Right atrium auricular region (tissue), 2 donors: ENCODE results near the gene WNT1. TPM values are rescaled to one million over a fixed set of nuclear protein-coding genes. Genes with fewer than 3 reads are reported as not detected.

Source experiments
- DNase-seq: peaks from one replicate; pipeline ENCODE4 v3.0.0-alpha.2; 2019; ENCODE audit warnings: low spot score
- H3K27ac ChIP-seq, 2 donors: fragments of 200-600 bp; sonication (generic); 1 replicate in 1 of 2; 2 replicates in 1 of 2; pipeline ENCODE4 v1.5.1; 2016 to 2019
- H3K27me3 ChIP-seq, 2 donors: fragments of 200-600 bp; sonication (generic); one replicate each; pipeline versions ENCODE4 v1.5.1 to v1.6.0; 2017 to 2019
- H3K36me3 ChIP-seq: fragments of 200-600 bp; sonication (generic); one replicate; pipeline ENCODE4 v1.5.1; 2016
- H3K4me1 ChIP-seq, 2 donors: fragments of 200-600 bp; sonication (generic); one replicate each; pipeline versions ENCODE4 v1.5.1 to v1.6.0; 2017 to 2019
- H3K4me3 ChIP-seq, 2 donors: fragments of 200-600 bp; sonication (generic); 1 replicate in 1 of 2; 2 replicates in 1 of 2; pipeline ENCODE4 v1.5.1; 2017 to 2019; ENCODE audit warnings: mild to moderate bottlenecking in 1 of 2, moderate library complexity in 1 of 2
- H3K9me3 ChIP-seq, 2 donors: fragments of 200-600 bp; sonication (generic); one replicate each; pipeline ENCODE4 v1.5.1; 2019
- CTCF ChIP-seq, 2 donors: fragments of 200-600 bp; sonication (generic); IDR thresholded peaks; one replicate each; pipeline ENCODE4 v1.5.1; 2019; ENCODE audit warnings: antibody characterized with exemption in 2 of 2
- total RNA-seq, 2 donors: library from RNA; depleted of rRNA; stranded (reverse); fragments of >200 nt; gene quantifications; one replicate each; pipeline ENCODE4 v1.1.0, GENCODE V29; 2016

Gene WNT1
- total RNA-seq, 2 donors from 2014 or later: not detected

DNA sequence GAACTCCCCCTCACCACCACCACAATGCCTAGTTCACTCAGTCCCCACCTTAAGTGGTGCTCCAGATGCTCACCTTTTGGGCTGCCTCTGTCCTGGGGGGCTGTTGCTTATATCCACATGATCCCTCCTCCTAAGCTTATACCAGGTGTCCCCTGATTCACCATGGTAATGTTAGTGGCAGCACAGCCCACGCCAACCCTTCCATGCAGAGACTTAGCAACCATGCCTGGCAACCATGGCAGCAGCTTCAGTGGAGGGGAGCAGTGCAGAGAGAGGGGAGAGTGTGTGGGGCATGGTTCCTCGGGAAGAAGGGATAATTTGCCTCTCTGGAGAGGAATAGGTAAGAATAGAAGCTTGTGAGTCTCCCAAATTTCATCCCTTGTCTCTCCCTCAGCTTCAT, 22.2 kb downstream of the WNT1 start:
- no peaks in the 10 kb centered on the region for H3K9me3 ChIP-seq
- H3K36me3 ChIP-seq: peaks cover 41% of the 10 kb centered on the region
- peaks cover 0 to 8% of the 10 kb centered on the region in 2 donors for H3K27me3 ChIP-seq
- H3K4me1 ChIP-seq: peaks cover 0 to 44% of the 10 kb centered on the region in 2 donors
- DNase-seq: no peak
- H3K4me3 ChIP-seq: no peak overlapping the region
- peak overlapping the region; percentile 5 to 25 for H3K27ac ChIP-seq
- no peak for TF ChIP-seq CTCF (IDR thresholded peaks at IDR 0.05)

DNA sequence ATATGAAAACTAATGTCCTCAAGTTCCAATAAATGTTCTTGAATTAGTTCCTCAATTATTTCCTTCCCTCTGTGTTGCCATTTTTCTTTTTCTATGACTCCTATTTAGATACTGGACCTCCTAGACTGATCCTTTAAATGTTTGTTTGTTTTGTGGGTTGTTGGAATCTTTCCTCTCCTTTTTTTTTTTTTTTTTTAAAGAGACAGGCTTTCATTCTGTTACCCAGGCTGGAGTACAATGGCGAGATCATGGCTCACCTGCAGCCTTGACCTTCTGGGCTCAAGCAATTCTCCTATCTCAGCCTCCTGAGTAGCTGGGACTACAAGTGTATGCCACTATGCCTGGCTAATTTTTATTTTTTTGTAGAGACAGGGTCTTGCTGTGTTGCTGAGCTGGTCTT, 30.8 kb downstream of the WNT1 start:
- no peaks in the 10 kb centered on the region for H3K27me3 ChIP-seq
- no peak for TF ChIP-seq CTCF (IDR thresholded peaks at IDR 0.05)
- H3K9me3 ChIP-seq: no peaks in the 10 kb centered on the region
- no peak overlapping the region for H3K27ac ChIP-seq
- H3K4me1 ChIP-seq: peaks cover 0 to 9% of the 10 kb centered on the region in 2 donors
- H3K36me3 ChIP-seq: peaks cover 48% of the 10 kb centered on the region
- no peak overlapping the region for H3K4me3 ChIP-seq
- DNase-seq: no peak

GRCh38 chr12:49010092-49010668, 32.1 kb downstream of the WNT1 start:
- Histone ChIP-seq H3K9me3 (no peaks in the 10 kb centered on the region), H3K4me1 (peaks cover 0 to 20% of the 10 kb centered on the region in 2 donors), H3K36me3 (peaks cover 36% of the 10 kb centered on the region), H3K4me3 (no peak overlapping the region), H3K27me3 (no peaks in the 10 kb centered on the region), H3K27ac (no peak overlapping the region)
- TF ChIP-seq CTCF (IDR thresholded peaks at IDR 0.05): no peak
- no peak for DNase-seq

DNA sequence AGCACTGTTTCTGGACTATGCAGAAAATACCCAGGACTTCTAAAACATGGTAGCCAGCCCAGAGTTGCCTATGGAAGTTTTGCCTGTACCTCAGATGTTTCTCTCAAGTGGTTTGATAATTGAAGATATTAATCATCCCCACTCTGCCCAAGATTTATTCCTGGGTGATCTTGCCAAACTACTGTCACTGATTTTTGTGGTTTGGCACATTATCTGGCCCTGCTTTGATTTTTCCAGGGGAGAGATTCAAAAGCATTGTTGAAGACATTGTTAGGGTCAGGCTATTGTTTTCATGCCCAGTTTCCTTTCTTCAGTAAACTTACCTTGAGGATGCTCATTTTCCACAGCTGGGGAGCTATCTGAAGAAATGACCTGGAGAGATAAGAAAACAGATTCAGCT, 34.6 kb downstream of the WNT1 start:
- H3K27me3 ChIP-seq: no peaks in the 10 kb centered on the region
- H3K36me3 ChIP-seq: peaks cover 31% of the 10 kb centered on the region
- DNase-seq: no peak
- no peaks in the 10 kb centered on the region for H3K9me3 ChIP-seq
- TF ChIP-seq CTCF (IDR thresholded peaks at IDR 0.05): no peak
- H3K4me3 ChIP-seq: no peak overlapping the region
- no peak overlapping the region for H3K27ac ChIP-seq
- H3K4me1 ChIP-seq: peaks cover 0 to 45% of the 10 kb centered on the region in 2 donors

DNA sequence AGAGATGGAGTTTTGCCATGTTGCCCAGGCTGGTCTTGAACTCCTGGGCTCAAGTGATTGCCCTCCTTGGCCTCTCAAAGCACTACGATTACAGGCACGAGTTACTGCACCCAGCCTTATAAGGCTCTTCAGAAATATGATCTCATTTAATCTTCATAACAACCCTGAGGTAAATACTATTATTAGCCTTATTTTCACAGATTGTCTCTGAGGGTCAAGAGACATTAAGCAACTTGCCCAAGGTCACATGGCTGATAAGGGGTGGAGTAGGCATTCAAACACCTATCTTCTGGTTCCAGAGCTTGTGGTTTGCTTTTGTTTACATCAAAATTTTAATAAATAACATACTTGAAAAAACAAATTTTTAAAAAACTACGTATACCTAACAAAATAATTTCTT, 35.3 kb downstream of the WNT1 start:
- H3K27ac ChIP-seq: peak overlapping the region in 1 of 2 donors; percentile 4
- no peak overlapping the region for H3K4me3 ChIP-seq
- H3K9me3 ChIP-seq: no peaks in the 10 kb centered on the region
- no peaks in the 10 kb centered on the region for H3K27me3 ChIP-seq
- DNase-seq: no peak
- TF ChIP-seq CTCF (IDR thresholded peaks at IDR 0.05): no peak
- H3K36me3 ChIP-seq: peaks cover 31% of the 10 kb centered on the region
- peaks cover 0 to 48% of the 10 kb centered on the region in 2 donors for H3K4me1 ChIP-seq

DNA sequence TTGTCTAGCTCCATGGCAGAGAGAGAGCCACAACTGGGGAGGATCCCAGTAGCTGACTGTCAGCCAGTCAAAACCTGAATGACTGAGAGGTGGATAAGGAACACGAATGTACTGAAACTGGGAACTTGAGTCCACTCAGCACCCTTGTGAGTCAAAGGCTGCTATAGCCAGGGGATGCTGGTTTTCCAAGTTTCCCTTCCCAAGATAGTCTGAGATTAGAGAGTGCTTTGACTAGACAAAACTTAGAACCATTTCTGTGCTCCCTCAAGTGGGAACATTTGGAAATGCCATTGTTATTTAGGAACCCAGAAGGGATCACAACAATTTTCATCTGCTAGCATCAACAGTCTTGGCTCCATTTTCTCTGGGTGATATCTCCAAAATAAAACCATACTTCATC, 36.4 kb downstream of the WNT1 start:
- TF ChIP-seq CTCF (IDR thresholded peaks at IDR 0.05): peak in 1 of 2 donors; percentile 37
- Histone ChIP-seq H3K4me1 (peaks cover 0 to 55% of the 10 kb centered on the region in 2 donors), H3K27ac (peak overlapping the region; percentile 5 to 37)

More for the DNA sequence above, 36.4 kb downstream of the WNT1 start:
- H3K9me3 ChIP-seq: no peaks in the 10 kb centered on the region
- H3K27me3 ChIP-seq: no peaks in the 10 kb centered on the region
- no peak for DNase-seq
- H3K4me3 ChIP-seq: no peak overlapping the region
- peaks cover 27% of the 10 kb centered on the region for H3K36me3 ChIP-seq
